ENCODE results near the gene RECQL5. TPM values are rescaled to one million over a fixed set of nuclear protein-coding genes. Genes with fewer than 3 reads are reported as not detected.
A peak's percentile ranks its signal among the peaks of the same experiment; 100 is the strongest.

Gene RECQL5
- total RNA-seq, 6 experiments from 2014 or later, result 13.5 to 24.8 (median 18.4) TPM

- TF ChIP-seq CTCF (IDR thresholded peaks at IDR 0.05), result no peak
- no peak for TF ChIP-seq POLR2A (IDR thresholded peaks at IDR 0.05)
- intact Hi-C loops (cut with DNase I), result no loop called here
Observed at GRCh38 chr17:75664099-75664549, 2.8 kb downstream of the RECQL5 start.

GRCh38 chr17:75662511-75662910, 4.4 kb downstream of the RECQL5 start:
- Histone ChIP-seq H3K27ac (no peak overlapping the region), H3K9me3 (no peaks in the 10 kb centered on the region), H3K4me3 (no peak overlapping the region), H3K4me1 (peaks cover 0 to 8% (median 3%) of the 10 kb centered on the region in 4 donors), H3K27me3 (no peaks in the 10 kb centered on the region), H3K36me3 (peaks cover 0 to 43% (median 9%) of the 10 kb centered on the region in 4 donors)
- WGBS (ENCODE audit: insufficient coverage, low coverage, low lambda C conversion rate, missing lambda C conversion rate), result no CpG with 5 or more reads among the region's 9 CpGs
- intact Hi-C loops (cut with DNase I), result no loop called here
- no peak for TF ChIP-seq POLR2A (IDR thresholded peaks at IDR 0.05)
- TF ChIP-seq CTCF (IDR thresholded peaks at IDR 0.05), result no peak
- ATAC-seq (no peak), DNase-seq (no peak)

More at GRCh38 chr17:75664099-75664549, 2.8 kb downstream of the RECQL5 start:
- Histone ChIP-seq H3K36me3 (peaks cover 0 to 43% (median 10%) of the 10 kb centered on the region in 4 donors), H3K9me3 (no peaks in the 10 kb centered on the region), H3K4me3 (no peak overlapping the region), H3K27me3 (no peaks in the 10 kb centered on the region), H3K27ac (no peak overlapping the region), H3K4me1 (peaks cover 0 to 17% (median 6%) of the 10 kb centered on the region in 4 donors)
- ATAC-seq (no peak), DNase-seq (no peak)
- WGBS (ENCODE audit: insufficient coverage, low coverage, low lambda C conversion rate, missing lambda C conversion rate), result 89% methylated on average over 3 of the region's 3 CpGs

- TF ChIP-seq POLR2A (IDR thresholded peaks at IDR 0.05) (no peak), CTCF (IDR thresholded peaks at IDR 0.05) (no peak)
- WGBS (ENCODE audit: insufficient coverage, low coverage, low lambda C conversion rate, missing lambda C conversion rate), result 94% methylated on average over 2 of the region's 4 CpGs
- intact Hi-C loops (cut with DNase I), result no loop called here
- Histone ChIP-seq H3K4me1 (peaks cover 0 to 8% (median 3%) of the 10 kb centered on the region in 4 donors), H3K36me3 (peaks cover 0 to 50% (median 9%) of the 10 kb centered on the region in 4 donors), H3K9me3 (no peaks in the 10 kb centered on the region), H3K4me3 (no peak overlapping the region), H3K27ac (no peak overlapping the region), H3K27me3 (no peaks in the 10 kb centered on the region)
- DNase-seq, result peak in 1 of 3 donors; percentile 4
- no peak for ATAC-seq
Observed at GRCh38 chr17:75661531-75661930, 5.4 kb downstream of the RECQL5 start.

- TF ChIP-seq CTCF (IDR thresholded peaks at IDR 0.05), result no peak
- no peak for TF ChIP-seq POLR2A (IDR thresholded peaks at IDR 0.05)
- Histone ChIP-seq H3K36me3 (peaks cover 0 to 59% (median 11%) of the 10 kb centered on the region in 4 donors), H3K27me3 (no peaks in the 10 kb centered on the region), H3K9me3 (no peaks in the 10 kb centered on the region), H3K27ac (no peak overlapping the region), H3K4me1 (no peaks in the 10 kb centered on the region), H3K4me3 (no peak overlapping the region)
- 71% methylated on average over 4 of the region's 5 CpGs for WGBS (ENCODE audit: insufficient coverage, low coverage, low lambda C conversion rate, missing lambda C conversion rate)
- peak in 1 of 3 donors; percentile 7 for DNase-seq
- ATAC-seq, result no peak
- intact Hi-C loops (cut with DNase I), result no loop called here
Observed at GRCh38 chr17:75658237-75658636, 8.7 kb downstream of the RECQL5 start.
